ENCODE data around the gene TOMM70.

The TOMM70 gene

DNA sequence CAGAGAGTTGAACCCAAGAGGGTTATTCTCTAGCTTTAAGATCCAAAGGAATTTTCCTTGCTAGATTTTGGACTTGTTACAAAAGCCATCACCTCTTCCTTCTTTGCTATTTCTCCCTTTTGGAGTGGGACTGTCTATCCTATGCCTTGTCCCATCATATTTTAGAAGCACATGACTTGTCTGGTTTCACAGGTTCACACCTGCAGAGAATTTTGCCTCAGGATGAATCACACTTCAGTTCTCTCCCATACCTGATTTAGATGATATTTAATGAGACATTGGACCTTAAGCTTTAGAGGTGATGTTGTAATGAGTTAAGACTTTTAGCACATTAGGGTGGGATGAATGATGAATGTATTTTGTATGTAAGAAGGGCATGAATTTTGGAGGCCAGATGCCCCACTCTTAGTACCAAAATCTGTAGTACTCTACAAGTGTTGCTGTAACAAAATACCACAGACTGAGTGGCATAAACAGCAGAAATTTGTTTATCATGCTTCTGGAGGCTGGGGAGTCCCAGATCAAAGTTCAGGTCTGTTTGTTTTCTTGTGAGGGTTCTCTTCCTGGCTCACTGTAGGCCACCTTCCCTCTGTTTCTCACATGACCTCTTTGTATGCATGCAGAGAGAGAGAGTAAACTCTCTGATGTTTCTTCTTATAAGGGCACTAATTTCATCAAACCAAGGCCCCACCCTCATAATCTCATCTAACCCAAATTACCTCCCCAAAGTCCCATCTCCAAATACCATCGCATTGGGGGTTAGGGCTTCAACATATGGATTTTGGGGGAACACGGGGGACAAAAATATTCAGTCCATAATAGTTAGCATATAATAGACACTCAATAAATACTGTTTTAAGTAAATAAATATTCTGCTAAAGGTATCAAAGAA is 10.4 kb upstream of the TOMM70 start:
- no peak for DNase-seq (ENCODE audit: low read depth, low spot score)

DNA sequence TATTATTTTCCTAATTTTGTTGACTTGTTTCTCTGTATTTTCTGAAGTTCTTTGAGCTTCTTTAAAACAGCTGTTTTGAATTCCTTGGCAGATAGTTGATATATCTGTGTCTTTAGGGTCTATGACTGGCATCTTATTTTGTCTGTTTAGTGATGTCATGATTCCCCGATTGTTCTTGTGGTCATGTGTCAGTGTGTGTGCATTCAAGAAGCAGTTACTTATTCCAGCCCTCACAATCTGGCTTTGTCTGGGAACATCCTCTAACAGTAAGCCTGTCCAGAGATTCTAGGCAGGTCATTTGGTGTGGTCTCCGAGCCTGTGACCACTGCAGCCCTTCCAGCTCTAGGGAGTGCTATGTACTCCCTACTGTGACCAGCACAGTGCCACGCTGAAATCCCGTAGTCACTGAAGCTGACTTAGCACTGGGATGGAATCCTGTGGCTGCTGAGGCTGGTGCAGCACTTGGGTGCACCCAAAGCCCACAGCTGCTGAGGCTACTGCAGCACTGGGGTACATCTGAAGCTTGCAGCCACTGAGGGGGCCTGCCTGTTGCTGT is 7.2 kb upstream of the TOMM70 start:
- no peak for DNase-seq (ENCODE audit: low read depth, low spot score)

DNA sequence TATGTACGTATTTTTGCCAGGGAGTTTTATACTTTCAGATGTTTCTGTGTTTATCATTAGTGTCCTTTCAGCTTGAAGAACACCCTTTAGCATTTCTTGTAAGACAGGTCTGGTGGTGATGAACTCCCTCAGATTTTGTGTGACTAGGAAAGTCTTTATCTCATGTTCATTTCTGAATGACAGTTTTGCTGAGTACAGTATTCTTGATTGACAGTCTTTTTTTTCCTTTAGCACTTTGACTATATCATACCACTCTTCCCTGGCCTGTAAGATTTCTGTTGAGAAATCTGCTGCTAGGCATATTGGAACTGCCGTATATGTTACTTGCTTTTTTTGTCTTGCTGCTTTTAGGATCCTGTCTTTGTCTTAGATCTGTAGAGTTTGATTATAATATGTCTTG is 6.3 kb upstream of the TOMM70 start:
- DNase-seq (ENCODE audit: low read depth, low spot score), result no peak

DNA sequence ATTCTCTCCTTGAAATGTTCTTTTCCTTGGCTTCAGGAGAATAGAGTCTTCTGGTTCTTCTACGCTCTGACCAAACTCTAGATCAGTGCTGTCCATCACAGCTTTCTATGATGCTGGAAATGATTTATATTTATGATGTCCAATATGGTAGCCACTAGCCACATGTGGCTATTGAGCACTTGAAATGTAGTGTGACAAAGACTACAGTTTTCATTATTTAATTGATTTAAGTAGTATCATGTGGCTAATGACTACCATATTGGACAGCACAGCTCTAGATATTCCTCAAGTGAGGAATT is 3.3 kb upstream of the TOMM70 start:
- no peak for DNase-seq (ENCODE audit: low read depth, low spot score)

DNA sequence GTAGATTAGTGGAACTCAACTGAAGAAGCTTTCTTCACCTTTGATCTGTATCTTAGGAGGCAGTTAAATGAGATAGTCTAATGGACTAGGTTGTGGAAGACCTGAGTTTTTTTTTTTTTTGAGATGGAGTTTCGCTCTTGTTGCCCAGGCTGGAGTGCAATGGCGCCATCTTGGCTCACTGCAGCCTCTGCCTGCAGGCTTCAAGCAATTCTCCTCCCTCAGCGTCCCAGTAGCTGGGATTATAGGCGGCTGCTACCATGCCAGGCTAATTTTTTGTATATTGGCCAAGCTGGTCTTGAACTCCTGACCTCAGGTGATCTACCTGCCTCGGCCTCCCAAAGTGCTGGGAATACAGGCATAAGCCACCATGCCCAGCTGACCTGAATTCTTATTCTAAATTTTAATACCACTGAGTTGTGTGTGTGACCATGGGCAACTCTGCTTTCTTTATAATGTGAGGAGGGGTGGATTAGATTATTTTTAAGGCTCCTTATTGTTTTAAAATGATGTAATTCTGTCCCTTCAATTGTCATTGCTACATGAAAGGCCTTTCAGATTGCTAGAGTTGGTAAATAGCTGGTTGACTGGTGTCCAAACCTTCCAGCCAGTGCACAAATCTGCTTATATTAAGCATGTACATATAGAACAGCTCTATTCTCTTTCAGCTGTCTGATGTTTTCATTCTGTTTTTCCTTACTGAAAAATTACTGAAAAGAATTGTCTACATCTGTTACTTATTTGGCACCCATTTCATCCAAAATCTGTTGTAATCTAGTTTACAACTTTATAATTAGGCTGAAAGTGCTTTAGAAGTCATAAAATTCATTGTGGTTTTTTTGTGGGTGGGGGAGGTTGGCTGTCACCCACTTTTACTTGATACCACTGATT is 2.7 kb upstream of the TOMM70 start:
- DNase-seq (ENCODE audit: low read depth, low spot score), result no peak

DNA sequence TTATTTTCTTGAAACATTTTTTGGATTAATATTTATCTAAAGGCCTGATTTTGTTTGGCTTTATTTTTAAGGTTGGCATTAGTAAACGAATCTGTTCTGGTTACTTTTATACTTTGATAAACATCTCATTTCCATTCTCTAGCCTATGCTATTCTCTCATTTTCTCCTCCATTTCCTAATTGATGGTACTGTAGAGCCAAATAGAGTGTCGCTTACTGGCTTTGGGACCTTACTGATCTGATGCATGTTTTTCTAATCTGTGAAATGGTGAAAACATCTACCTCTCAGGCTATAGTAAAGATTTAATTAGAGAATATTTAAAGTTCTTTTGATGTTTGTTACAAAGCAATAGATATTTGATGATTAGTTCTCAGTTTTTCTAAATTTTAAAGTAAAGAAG is 2.0 kb upstream of the TOMM70 start:
- no peak for DNase-seq (ENCODE audit: low read depth, low spot score)

DNA sequence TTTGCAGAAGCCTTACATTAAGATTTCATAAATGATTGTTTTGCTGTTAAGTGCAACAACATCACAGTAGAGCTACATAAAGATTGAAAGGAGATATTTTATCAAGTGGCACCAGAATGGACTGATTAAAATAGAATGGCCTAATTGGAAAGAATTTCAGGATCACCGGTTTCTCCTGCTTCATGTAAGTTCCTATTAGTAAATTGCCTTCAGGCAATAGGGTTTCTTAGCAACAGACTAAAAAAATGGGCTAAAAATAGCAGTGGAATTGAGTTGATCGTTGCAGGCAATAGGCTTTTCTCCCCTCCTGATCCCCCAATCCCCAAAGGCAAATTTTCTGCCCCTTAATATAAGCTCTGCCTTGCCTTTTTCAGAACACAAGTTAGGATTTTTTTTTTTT is 1.4 kb upstream of the TOMM70 start:
- no peak for DNase-seq (ENCODE audit: low read depth, low spot score)

DNA sequence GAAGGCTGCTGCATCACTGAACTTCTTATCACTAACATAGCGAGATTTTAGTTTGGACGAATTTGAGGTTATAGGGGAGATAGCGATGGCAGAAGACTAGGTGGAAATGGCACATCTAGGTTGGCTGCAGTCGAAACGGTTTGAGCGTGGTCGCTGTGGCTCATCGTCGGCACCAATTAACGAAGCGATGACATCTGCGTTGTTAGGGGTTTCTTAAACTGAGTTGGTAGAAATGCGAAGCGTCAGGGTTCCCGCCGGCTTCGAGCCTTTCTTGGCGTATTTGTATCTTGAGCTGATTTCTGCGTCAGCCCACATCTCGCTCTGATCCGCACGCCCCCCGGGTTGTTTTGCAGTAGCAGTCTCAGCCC is 769 bp upstream of the TOMM70 start:
- peak; percentile 10 for DNase-seq (ENCODE audit: low read depth, low spot score)

DNA sequence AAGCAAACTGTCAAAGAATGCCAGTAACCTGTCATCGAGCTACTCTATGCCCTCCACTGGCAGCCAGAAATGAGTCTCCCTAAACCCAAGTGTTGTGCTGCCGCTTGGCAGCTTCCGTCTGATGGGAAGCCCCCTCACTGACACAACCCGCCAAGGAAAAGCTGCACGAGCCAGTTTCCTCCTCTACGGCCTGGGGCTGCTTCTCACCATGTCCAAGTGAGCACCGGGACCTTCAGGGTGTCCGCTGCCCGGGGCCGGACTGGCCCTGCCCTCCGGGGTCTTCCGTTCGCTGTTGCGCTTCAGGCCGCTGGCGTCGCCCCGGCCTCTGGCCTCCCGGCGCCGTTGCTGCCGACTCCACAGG is 490 bp downstream of the TOMM70 start:
- DNase-seq (ENCODE audit: low read depth, low spot score), result peak; percentile 2

DNA sequence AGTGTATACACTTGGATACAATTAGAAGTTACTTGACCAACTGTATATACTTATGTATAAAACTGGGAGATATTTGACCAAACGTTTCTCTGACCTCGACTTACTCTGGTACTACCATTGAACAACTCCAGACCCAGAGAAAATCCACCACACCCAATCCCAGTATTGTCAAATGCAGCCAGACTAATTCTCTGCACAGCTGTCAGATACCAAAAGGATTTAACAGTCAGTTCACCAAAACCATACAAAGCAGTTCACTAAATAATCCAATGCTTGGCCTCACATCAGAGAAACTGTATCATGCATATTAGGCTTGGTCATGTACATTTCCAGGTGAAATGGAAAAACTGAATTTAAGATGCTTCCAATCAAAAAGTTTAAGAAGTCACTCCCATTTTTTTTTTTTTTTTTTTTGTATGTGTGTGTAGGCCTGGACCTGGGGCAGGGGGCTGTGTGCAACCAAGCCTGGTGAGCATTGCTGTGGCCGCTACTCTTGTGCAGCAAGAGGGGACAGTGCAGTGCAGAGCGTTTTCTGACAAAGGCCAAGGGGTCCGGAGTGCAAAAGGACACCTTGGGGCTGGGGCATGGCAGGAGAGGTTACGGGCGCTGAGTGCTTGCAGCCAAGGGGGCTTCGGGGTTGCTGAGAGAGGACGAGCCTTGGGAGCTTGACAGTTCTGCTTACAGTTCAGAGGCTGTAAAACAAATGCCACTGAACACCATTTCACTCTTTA is 1.4 kb downstream of the TOMM70 start:
- no peak for DNase-seq (ENCODE audit: low read depth, low spot score)

DNA sequence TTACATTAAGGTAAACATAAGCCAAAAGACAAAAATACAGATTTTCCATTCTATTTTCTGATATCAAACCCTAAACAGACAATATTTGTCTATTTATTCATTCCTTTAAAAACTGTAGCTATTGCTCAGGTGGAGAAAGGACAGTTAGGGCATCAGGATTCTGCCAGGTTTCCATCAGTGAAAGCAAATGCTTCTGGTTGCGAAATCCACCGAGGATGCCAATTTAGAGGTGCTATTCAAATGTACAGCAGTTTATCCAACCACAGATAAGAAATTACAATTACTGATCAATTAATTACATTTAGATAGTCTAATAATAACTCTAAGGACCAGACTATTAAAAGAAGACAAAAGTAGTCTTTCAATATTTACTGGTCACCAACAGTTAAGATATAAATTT is 3.9 kb downstream of the TOMM70 start:
- DNase-seq (ENCODE audit: low read depth, low spot score), result no peak

DNA sequence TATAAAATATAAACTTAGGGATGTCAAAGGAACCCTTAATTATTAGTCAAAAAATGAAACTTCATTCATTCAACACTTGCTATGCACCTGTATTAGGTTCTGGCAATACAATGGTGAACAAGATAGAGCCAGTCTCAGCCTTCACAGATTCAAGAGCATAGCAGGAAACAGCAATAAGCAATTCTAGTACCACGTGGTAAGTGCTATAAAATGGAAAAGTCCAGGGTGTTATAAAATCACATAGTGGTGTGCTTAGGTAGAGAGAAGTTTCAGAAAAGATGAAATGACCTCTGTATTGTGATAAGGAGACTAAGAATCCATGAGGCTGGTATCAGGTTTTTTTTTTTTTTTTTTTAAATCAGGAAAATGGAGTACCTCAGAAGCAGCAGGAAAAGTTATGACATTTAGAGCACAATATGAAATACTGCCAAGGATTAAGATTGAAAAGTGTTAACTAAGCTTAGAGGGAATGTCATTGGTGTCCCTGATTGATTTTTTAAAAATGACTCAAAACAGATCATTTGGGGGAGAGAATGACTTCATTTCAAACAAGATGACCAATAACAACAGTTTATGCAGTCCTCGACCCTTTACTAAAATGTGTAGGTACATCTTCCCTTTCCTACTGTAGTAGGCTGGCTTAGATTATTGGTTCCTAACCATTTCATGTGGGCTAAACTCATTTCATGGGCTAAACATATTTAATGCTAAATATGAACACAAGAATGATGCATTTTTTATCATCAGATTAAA is 5.0 kb downstream of the TOMM70 start:
- no peak for DNase-seq (ENCODE audit: low read depth, low spot score)

DNA sequence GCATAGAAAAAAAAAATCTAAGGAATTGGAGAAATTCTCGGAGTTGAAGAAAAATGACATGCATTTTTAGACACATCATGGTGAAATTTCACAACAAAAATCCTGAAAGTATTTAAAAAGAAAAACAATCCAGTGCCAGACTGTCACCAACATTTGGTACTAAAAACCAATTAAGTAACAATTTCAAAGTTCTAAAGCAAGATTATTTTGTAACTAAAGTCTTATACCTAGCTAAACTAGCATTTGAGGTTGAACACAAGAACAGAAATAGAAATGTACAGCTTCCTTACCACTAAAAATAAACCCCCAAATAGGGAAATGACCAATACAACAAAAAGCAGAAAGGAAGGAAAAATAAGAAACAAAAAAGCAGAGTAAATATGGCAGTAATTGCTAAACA is 11.9 kb downstream of the TOMM70 start:
- DNase-seq (ENCODE audit: low read depth, low spot score), result no peak

DNA sequence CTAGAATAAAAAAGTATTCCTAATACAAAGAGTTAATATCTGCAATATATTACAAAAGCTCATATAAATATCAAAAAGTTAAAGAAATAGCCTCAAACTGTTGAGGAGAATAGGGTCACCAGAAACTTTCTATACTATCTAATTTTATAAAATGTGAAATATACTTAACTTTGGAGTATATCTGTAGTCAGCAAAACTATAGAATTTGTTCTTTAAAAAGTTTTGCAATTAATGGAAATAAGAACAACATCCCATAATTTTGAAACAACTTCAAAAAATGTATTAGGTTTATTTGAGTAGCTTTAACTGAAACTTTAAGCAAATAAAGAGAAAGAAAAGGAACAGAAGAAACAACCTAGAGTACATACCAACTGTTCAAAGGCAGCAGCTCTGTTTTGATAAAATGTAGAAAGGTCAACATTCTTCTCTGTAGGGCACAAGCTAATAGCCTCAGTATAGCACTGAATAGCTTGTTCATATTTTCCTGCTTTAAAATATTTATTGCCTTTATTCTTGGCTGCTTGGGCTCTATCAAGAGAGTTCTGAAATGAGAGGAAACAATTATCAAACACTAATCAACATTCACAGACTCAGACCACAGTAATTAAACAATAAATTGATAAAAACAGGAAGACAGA is 14.3 kb downstream of the TOMM70 start:
- no peak for DNase-seq (ENCODE audit: low read depth, low spot score)

DNA sequence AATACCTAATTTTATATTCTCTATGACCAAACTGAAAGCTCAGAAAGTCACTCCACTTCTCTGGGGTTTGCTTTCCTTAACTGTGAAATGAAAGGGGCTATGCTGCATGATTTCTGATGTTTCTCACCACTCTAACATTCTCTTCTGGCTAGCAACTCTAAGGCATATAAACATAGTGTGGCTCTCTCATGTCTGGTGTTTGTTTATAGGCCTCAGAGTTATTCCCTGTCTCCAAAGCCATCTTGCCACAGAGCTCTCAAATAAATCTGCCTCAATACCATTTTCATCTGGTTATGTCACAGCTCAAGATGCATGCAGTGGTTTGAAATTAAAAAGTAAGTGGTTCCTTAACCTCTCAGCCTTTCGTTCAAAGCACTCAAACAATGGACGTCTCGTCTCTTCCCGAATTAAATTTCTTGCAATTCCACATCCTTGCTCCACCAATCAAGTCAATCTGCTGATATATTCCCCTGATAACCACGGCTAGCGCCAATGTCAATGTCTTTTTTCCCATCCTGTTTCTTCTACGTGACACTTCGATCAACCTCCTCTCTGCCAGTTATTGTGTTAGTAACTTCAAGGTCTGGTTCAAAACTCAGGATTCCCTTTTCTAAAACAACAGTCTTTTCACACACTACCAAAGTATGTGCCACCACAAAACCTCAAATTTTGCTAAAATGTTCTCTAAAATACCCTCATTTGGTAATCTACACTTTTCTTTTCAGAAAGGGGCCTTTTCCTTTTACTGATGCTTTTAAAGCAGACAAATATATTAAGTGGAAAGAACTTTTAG is 16.0 kb downstream of the TOMM70 start:
- no peak for DNase-seq (ENCODE audit: low read depth, low spot score)

DNA sequence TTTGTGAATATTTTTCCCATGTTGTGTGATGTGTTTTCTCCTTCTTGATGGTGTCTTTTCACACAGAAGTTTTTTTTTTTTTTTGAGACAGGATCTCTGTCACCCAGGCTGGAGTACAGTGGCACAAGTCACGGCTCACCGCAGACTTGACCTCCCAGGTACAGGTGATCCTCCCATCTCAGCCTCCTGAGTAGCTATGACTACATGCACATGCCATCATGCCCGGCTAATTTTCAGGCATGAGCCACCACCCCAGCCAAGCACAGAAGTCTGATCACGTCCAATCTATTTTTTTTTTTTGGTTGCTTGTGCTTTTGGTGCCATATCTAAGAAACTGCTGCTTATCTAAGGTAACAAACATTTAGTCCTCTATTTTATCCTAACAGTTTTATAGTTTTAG is 24.6 kb downstream of the TOMM70 start:
- DNase-seq (ENCODE audit: low read depth, low spot score), result no peak

DNA sequence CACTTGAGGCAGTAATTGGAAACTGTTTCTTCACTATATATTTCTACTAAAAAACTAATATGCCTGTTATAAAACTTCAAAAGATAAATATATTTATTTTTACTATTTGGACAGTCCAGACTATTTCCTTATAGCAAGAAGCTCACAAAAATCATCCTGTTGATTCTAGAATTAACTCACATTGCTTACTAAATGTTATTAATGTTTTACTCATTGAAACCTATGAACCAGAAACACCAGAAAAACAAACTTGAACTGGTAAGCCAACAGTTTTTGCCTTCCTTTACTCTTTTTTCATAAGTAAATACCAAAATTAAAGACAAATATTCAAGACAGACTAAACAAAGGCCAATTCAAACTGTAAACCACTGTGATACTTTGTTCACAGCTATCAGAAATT is 26.4 kb downstream of the TOMM70 start:
- DNase-seq (ENCODE audit: low read depth, low spot score), result no peak

DNA sequence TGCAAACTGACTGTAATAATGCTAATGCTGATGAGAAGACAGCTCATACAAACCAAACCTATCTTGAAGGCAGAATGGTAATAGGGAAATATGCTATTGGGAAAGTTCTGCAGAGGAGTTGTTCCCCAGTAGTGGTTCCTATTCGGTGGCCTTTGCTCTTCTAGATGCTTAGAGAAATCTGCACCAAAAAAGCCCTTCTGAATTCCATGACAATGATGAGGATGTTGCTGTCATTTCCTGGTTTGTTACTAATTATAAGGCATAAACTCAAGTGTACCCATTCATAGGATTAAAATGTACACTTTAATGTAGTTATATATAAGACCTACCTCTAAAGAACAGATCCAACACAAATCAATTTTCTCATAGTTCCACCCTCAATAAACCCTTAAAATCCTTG is 30.1 kb downstream of the TOMM70 start:
- DNase-seq (ENCODE audit: low read depth, low spot score), result no peak

DNA sequence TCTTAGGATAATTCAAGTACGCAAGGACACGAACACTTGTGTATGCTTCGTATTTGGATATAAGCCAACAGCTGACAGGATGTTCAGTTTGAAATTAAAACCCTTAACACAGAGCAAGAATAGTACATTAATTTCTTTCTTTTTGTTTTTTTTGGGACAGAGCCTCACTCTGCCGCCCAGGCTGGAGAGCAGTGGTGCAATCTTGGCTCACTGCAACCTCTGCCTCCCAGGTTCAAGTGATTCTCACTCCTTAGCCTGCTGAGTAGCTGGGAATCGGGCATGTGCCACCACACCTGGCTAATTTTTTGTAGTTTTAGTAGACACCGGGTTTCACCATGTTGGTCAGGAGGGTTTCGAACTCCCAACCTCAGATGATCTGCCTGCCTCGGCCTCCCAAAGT is 32.4 kb downstream of the TOMM70 start:
- no peak for DNase-seq (ENCODE audit: low read depth, low spot score)

DNA sequence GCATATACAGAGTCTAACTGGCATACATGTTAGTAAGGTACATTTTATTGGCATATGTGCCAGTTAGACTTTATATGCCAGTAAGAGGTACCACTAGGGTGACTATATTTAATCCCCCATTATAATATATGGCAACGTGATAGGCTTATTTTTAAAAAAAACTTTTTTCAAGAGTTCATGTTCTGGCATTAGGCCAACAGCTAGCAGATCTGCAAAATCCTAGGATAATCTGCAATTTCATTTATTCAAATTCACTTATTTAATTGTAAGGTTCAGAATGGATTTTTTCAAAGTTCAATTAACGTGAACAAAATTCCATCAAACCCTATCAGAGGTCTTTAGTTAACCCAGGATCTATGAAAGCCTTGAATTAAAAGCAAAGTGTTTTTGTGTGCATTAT is 34.5 kb downstream of the TOMM70 start:
- DNase-seq (ENCODE audit: low read depth, low spot score), result no peak

Measured in activated CD4-positive, CD25-positive, alpha-beta regulatory T cell treated with anti-CD3 and anti-CD28 coated beads, Interleukin-2, amount 50 U/mL, for 16 hours (primary cell).